Karpas-422 (cell line): Measurements from ENCODE around the gene PRR3. TPM values are rescaled to one million over a fixed set of nuclear protein-coding genes. Genes with fewer than 3 reads are reported as not detected.

Experiments
- DNase-seq: peaks from one replicate; pipeline ENCODE4 v3.0.0-alpha.2; 2015
- H2AFZ ChIP-seq: fragments of 200-600 bp; sonication (generic); 2 replicates; pipeline ENCODE4 v1.6.1; 2014; ENCODE audit warnings: antibody characterized with exemption, low read length, mixed read lengths
- H3K27ac ChIP-seq: fragments of 200-600 bp; sonication (generic); 2 replicates; pipeline ENCODE4 v1.5.1; 2014; ENCODE audit warnings: mild to moderate bottlenecking, low read length, moderate library complexity
- H3K27me3 ChIP-seq: fragments of 200-600 bp; sonication (generic); 2 replicates; pipeline ENCODE4 v1.6.1; 2014; ENCODE audit warnings: low read length, mixed read lengths
- H3K36me3 ChIP-seq: fragments of 200-600 bp; sonication (generic); 2 replicates; pipeline ENCODE4 v1.6.1; 2014; ENCODE audit warnings: low read length, mixed read lengths; ENCODE audit not compliant: insufficient read depth
- H3K4me1 ChIP-seq: fragments of 200-600 bp; sonication (generic); 2 replicates; pipeline ENCODE4 v1.6.1; 2014; ENCODE audit warnings: mild to moderate bottlenecking, low read length, mixed read lengths
- H3K4me2 ChIP-seq: fragments of 200-600 bp; sonication (generic); 2 replicates; pipeline ENCODE4 v1.6.1; 2014; ENCODE audit warnings: low read length, low read depth, mild to moderate bottlenecking; ENCODE audit not compliant: poor library complexity, severe bottlenecking
- H3K4me3 ChIP-seq: fragments of 200-600 bp; sonication (generic); 2 replicates; pipeline ENCODE4 v1.5.1; 2014; ENCODE audit warnings: mild to moderate bottlenecking, antibody characterized with exemption, low read length, mixed read lengths
- H3K79me2 ChIP-seq: fragments of 200-600 bp; sonication (generic); 2 replicates; pipeline ENCODE4 v1.6.1; 2014; ENCODE audit warnings: mild to moderate bottlenecking, low read length, mixed read lengths
- H3K9ac ChIP-seq: fragments of 200-600 bp; sonication (generic); 2 replicates; pipeline ENCODE4 v1.6.0; 2014; ENCODE audit warnings: low read length
- H3K9me2 ChIP-seq: fragments of 200-600 bp; sonication (generic), shearing (Covaris generic); replicated peaks from 2 replicates; pipeline ENCODE4 v1.6.0; 2014; ENCODE audit warnings: mild to moderate bottlenecking, low read length, moderate library complexity; ENCODE audit not compliant: insufficient read depth
- H3K9me3 ChIP-seq: fragments of 300-700, 200-600 bp; sonication (generic); 2 replicates; pipeline ENCODE4 v1.6.1; 2014; ENCODE audit warnings: low read length, mixed read lengths
- H4K20me1 ChIP-seq: fragments of 200-600 bp; sonication (generic); 2 replicates; pipeline ENCODE4 v1.6.1; 2014; ENCODE audit warnings: mild to moderate bottlenecking, antibody characterized with exemption, low read length, low read depth; ENCODE audit not compliant: insufficient read depth
- total RNA-seq: library from RNA; depleted of rRNA; stranded (reverse); fragments of >200 nt; shearing (Covaris generic); gene quantifications from 2 replicates; pipeline ENCODE4 v1.2.3, GENCODE V29; 2014; ENCODE audit warnings: low replicate concordance

The PRR3 gene
- total RNA-seq, 1 experiment from 2014 or later = 30.6 TPM

DNA sequence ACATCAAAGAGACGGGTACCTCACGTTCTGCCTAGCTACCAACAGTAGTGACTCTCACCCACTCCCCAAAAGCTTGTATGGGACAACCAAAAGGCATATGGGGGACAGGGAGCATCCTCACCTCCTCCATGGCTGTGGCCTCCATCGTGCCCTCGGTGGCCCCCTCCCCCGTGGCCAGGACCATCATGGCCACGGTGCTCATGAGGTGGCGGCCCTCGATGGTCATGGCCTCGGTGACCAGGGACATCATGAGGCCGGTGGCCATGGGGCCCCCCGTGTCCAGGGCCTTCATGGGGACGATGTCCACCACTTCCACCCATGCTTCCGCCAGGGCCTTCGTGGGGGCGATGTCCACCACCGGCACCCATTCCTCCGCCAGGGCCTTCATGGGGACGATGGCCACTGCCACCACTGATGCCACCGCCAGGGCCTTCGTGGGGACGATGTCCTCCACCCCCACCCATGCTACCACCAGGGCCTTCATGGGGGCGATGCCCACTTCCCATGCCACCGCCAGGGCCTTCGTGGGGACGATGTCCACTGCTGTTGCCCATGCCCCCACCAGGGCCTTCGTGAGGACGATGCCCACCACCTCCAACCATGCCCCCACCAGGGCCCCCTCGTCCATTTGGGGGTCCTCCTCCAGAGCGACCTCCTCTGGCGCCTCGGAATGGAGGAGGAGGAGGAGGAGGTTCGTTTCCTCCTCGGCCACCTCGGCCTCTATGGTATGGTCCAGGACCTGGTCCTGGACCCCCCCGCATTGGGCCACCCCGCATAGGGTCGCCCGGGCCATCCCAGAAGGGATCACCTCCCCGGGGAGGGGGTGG lies 44.9 kb downstream of the PRR3 start:
- H3K27ac ChIP-seq = no peak overlapping the region
- H3K9ac ChIP-seq = no peak overlapping the region
- H3K79me2 ChIP-seq = no peaks in the 10 kb centered on the region
- peaks cover 70% of the 10 kb centered on the region for H3K36me3 ChIP-seq
- H3K4me1 ChIP-seq = no peaks in the 10 kb centered on the region
- no peaks in the 10 kb centered on the region for H3K9me3 ChIP-seq
- DNase-seq = no peak
- no peak overlapping the region for H3K4me3 ChIP-seq
- H3K9me2 ChIP-seq = no peaks in the 10 kb centered on the region
- H3K27me3 ChIP-seq = no peaks in the 10 kb centered on the region
- peaks cover 57% of the 10 kb centered on the region for H4K20me1 ChIP-seq
- no peak overlapping the region for H2AFZ ChIP-seq
- H3K4me2 ChIP-seq = no peak overlapping the region

DNA sequence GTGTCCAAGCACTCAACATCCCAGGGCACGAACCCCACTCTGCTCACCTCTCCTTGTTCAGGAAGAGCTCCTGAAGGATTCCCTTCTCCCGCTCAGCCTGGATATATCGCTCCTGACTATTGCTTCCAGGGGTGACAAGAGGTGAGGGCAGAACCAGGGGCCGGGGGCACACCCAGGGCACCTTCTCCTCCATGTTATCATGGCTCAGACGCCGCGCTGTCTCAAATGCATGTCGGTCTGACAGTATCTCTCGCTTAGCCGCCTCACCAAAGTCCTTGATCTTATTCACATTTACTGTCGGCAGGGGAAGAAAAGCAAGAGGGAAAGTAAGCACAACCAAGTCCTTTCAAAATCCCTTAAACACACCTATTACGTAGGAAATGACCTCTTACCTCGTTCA lies 46.9 kb downstream of the PRR3 start:
- H4K20me1 ChIP-seq = peaks cover 62% of the 10 kb centered on the region
- H3K4me2 ChIP-seq = no peak overlapping the region
- H3K4me3 ChIP-seq = no peak overlapping the region
- H2AFZ ChIP-seq = no peak overlapping the region
- H3K9me3 ChIP-seq = no peaks in the 10 kb centered on the region
- H3K36me3 ChIP-seq = peaks cover 84% of the 10 kb centered on the region
- DNase-seq = no peak
- no peaks in the 10 kb centered on the region for H3K4me1 ChIP-seq
- H3K27ac ChIP-seq = no peak overlapping the region
- no peaks in the 10 kb centered on the region for H3K27me3 ChIP-seq
- H3K9me2 ChIP-seq = no peaks in the 10 kb centered on the region
- no peak overlapping the region for H3K9ac ChIP-seq
- H3K79me2 ChIP-seq = no peaks in the 10 kb centered on the region

DNA sequence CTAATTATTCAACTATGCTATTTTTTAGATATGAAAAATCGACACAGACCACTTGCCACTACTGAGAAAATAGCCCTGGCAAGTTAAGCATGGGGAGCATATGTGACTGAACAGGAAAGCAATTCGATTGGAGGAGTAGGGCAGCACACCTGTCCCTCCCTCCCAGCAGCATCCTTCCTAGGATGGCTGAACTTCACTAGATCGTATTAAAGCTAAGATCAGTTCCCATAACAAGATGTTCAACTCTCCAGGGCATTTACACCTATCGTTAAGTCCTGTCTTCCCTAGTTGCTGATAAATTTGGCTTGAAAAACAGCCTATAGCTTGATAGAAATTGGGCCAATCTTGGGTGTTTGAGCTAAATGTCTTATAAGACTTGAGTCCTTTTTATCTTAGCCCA lies 53.0 kb downstream of the PRR3 start:
- peaks cover 33% of the 10 kb centered on the region for H3K4me1 ChIP-seq
- peaks cover 57% of the 10 kb centered on the region for H3K36me3 ChIP-seq
- H3K79me2 ChIP-seq = peaks cover 21% of the 10 kb centered on the region

DNA sequence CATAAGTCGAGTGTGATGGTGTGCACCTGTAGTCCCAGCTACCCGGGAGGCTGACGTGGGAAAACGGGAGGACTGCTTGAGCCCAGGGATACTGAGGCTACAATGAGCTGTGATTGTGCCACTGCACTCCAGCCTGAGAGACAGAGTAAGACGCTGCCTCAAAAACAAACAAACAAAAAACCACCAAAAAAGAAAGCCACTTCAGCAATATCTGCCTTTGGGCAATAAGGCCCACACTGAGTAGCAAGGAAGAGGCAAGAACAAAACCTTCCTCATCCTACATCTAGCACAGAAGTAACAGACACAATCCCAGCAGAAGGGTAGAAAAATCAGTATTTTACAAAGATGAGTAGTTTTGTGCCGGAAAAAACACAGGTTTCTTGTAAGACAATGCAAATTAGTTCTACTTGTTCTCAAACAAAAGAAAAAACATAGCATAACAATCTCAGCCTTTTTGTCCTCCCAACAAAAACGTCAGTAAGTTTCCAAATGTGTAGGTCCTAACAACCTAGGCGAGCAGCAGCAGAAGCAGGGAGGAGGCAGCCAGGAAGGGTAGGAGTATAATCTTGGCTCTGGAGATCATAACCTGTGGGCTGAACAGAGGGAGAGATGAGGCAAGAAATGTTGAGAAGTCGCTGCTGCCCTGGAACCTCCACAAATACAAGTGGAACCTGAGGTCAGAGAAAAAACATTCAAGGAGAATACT lies 54.2 kb downstream of the PRR3 start:
- DNase-seq = no peak
- Histone ChIP-seq H3K79me2 (peaks cover 28% of the 10 kb centered on the region), H3K9me3 (no peaks in the 10 kb centered on the region), H3K27me3 (no peaks in the 10 kb centered on the region), H4K20me1 (peaks cover 16% of the 10 kb centered on the region), H3K9ac (no peak overlapping the region), H3K36me3 (peaks cover 53% of the 10 kb centered on the region), H3K9me2 (no peaks in the 10 kb centered on the region), H3K27ac (peak overlapping the region; percentile 94; the same call in 1 of the 2 replicates), H2AFZ (no peak overlapping the region), H3K4me1 (peaks cover 45% of the 10 kb centered on the region), H3K4me2 (no peak overlapping the region), H3K4me3 (no peak overlapping the region)

More for the DNA sequence above, 53.0 kb downstream of the PRR3 start:
- Histone ChIP-seq H3K27me3 (no peaks in the 10 kb centered on the region), H4K20me1 (peaks cover 18% of the 10 kb centered on the region), H3K27ac (no peak overlapping the region), H3K9ac (no peak overlapping the region), H3K4me3 (no peak overlapping the region), H3K4me2 (no peak overlapping the region), H3K9me3 (no peaks in the 10 kb centered on the region), H2AFZ (no peak overlapping the region), H3K9me2 (no peaks in the 10 kb centered on the region)
- DNase-seq = no peak

DNA sequence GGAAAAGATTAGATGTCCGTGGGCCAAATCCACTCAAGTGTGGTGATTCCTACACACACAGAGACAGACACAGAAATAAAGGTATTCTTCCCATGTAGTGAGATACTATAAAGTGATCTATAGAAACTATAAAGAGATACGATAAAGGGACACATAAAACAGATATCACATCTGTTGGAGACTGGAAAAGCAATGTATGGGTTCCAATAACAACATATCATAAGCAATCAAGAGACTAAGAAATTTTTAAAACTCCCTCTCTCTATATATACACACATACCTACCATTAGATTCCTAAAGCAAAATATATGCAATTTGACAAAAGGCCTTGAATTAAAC lies 54.7 kb downstream of the PRR3 start:
- H3K9me3 ChIP-seq = no peaks in the 10 kb centered on the region
- no peaks in the 10 kb centered on the region for H3K27me3 ChIP-seq
- H3K36me3 ChIP-seq = peaks cover 53% of the 10 kb centered on the region
- no peak overlapping the region for H3K9ac ChIP-seq
- DNase-seq = no peak
- peaks cover 47% of the 10 kb centered on the region for H3K4me1 ChIP-seq
- H4K20me1 ChIP-seq = peaks cover 10% of the 10 kb centered on the region
- no peak overlapping the region for H3K4me3 ChIP-seq
- H3K27ac ChIP-seq = peak overlapping the region; percentile 94
- no peak overlapping the region for H3K4me2 ChIP-seq
- peaks cover 33% of the 10 kb centered on the region for H3K79me2 ChIP-seq
- no peaks in the 10 kb centered on the region for H3K9me2 ChIP-seq
- no peak overlapping the region for H2AFZ ChIP-seq

DNA sequence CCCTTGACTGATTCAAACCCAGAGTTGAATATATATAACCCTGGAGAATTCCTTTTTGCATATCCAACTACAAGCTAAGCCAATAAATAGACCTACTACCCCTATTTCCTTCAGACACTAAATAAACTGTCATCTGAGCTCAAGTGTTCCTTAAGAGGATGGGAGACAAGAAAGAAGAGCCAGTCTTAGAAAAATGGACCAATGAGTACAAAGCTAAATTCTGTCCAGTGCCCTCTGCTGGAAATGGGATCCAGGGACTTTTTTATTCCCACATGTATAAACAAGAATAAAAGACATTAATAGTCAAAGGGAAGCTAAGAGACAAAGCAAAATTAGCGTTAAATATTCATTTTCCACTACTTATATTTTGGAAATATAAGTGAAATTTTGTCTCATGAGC lies 55.1 kb downstream of the PRR3 start:
- H4K20me1 ChIP-seq = peaks cover 8% of the 10 kb centered on the region
- H3K36me3 ChIP-seq = peaks cover 51% of the 10 kb centered on the region
- H3K79me2 ChIP-seq = peaks cover 36% of the 10 kb centered on the region
- H3K9me2 ChIP-seq = no peaks in the 10 kb centered on the region
- H3K27me3 ChIP-seq = no peaks in the 10 kb centered on the region
- H3K4me1 ChIP-seq = peaks cover 47% of the 10 kb centered on the region
- H2AFZ ChIP-seq = no peak overlapping the region
- peak overlapping the region; percentile 94 for H3K27ac ChIP-seq
- H3K4me3 ChIP-seq = no peak overlapping the region
- DNase-seq = peak; percentile 69
- H3K9me3 ChIP-seq = no peaks in the 10 kb centered on the region
- no peak overlapping the region for H3K9ac ChIP-seq
- peak overlapping the region; percentile 100 for H3K4me2 ChIP-seq

DNA sequence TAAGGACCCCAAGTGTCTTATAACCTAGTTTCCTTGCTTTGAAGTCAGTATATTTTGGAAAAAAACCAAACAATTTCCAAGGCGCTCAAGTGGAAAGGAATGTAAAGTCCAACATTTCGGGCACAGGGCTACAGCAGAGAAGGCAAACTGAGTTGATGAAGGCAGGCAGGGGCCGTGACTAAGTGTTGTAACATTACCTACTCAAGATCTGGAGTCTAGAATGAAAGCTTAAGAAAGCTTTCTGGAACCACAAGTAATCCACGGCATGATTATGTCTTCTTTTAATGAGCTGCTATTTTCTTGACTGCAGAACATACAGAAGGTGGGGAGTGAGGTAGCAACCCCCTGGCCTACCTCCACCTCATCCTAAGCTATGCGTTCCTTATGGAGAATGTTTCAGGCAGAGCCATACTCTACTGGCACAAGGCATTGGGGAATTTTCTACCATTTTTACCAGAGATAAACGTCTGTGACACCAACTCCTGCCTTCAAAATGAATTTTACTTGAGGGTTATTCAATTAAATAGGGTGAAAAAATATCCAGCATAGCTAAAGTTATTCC lies 55.7 kb downstream of the PRR3 start:
- H3K9ac ChIP-seq = 0 out of 2 replicates have a peak overlapping the region, but pooled peaks have one; percentile 23
- peak; percentile 61 for DNase-seq
- H3K4me1 ChIP-seq = peaks cover 47% of the 10 kb centered on the region
- no peaks in the 10 kb centered on the region for H3K9me2 ChIP-seq
- H3K4me3 ChIP-seq = no peak overlapping the region
- H3K36me3 ChIP-seq = peaks cover 46% of the 10 kb centered on the region
- no peaks in the 10 kb centered on the region for H3K27me3 ChIP-seq
- peaks cover 4% of the 10 kb centered on the region; the same call in 1 of the 2 replicates for H4K20me1 ChIP-seq
- no peak overlapping the region for H2AFZ ChIP-seq
- H3K79me2 ChIP-seq = peaks cover 36% of the 10 kb centered on the region
- H3K9me3 ChIP-seq = no peaks in the 10 kb centered on the region
- peak overlapping the region; percentile 100 for H3K4me2 ChIP-seq
- H3K27ac ChIP-seq = peak overlapping the region; percentile 94
